Neuron (in vitro differentiated cells): Measurements from ENCODE around the gene KCTD11.
A peak's percentile ranks its signal among the peaks of the same experiment; 100 is the strongest.

Experiments used
- H2AFZ ChIP-seq: one replicate; pipeline ENCODE4 v1.6.1; 2013; ENCODE audit warnings: low read depth, mild to moderate bottlenecking, inconsistent platforms, low read length, moderate library complexity
- H3K27me3 ChIP-seq: one replicate; pipeline ENCODE4 v1.6.1; 2013; ENCODE audit warnings: low read length; ENCODE audit not compliant: insufficient read depth
- H3K36me3 ChIP-seq: one replicate; pipeline ENCODE4 v1.6.1; 2013; ENCODE audit warnings: low read length; ENCODE audit not compliant: insufficient read depth
- H3K4me1 ChIP-seq: one replicate; pipeline ENCODE4 v1.6.1; 2013; ENCODE audit warnings: low read length; ENCODE audit not compliant: insufficient read depth
- H3K4me3 ChIP-seq: 2 replicates; pipeline ENCODE4 v1.5.1; 2013; ENCODE audit warnings: mild to moderate bottlenecking, low read length, moderate library complexity
- H3K9me3 ChIP-seq: one replicate; pipeline ENCODE4 v1.6.1; 2013; ENCODE audit warnings: low read length

Gene KCTD11

GRCh38 chr17:7351665-7352502, at the start of gene KCTD11:
KCTD11 (plus strand) TSS chr17:7352162.
- peak within 1 kb of the TSS; percentile 68 for H3K4me3 ChIP-seq
- H3K4me1 ChIP-seq = peaks cover 62% of the 10 kb centered on the region
- no peaks in the 10 kb centered on the region for H3K27me3 ChIP-seq
- H2AFZ ChIP-seq = peak within 1 kb of the TSS; percentile 9
- H3K36me3 ChIP-seq = no peaks in the 10 kb centered on the region
- no peaks in the 10 kb centered on the region for H3K9me3 ChIP-seq

- Histone ChIP-seq H3K36me3 (no peaks in the 10 kb centered on the region), H2AFZ (no peak overlapping the region), H3K4me1 (peaks cover 5% of the 10 kb centered on the region), H3K27me3 (peaks cover 9% of the 10 kb centered on the region), H3K4me3 (no peak overlapping the region), H3K9me3 (no peaks in the 10 kb centered on the region)
These were observed 47.8 kb upstream of the KCTD11 start for GRCh38 chr17:7304179-7304578.

- Histone ChIP-seq H3K4me1 (peaks cover 7% of the 10 kb centered on the region), H3K9me3 (no peaks in the 10 kb centered on the region), H2AFZ (peak within 1 kb of the TSS; percentile 58), H3K4me3 (peak within 1 kb of the TSS; percentile 90), H3K27me3 (no peaks in the 10 kb centered on the region), H3K36me3 (peaks cover 22% of the 10 kb centered on the region)
These were observed 44.9 kb upstream of the KCTD11 start, which contains the start of gene EIF5A for GRCh38 chr17:7306911-7307685. EIF5A (plus strand) TSS chr17:7307628; CDS start chr17:7309636, 2,008 bp downstream.

GRCh38 chr17:7307686-7308624, 44.0 kb upstream of the KCTD11 start:
- Histone ChIP-seq H3K36me3 (peaks cover 29% of the 10 kb centered on the region), H3K27me3 (no peaks in the 10 kb centered on the region), H3K4me1 (peaks cover 10% of the 10 kb centered on the region), H3K4me3 (peak overlapping the region; percentile 90), H2AFZ (no peak overlapping the region), H3K9me3 (no peaks in the 10 kb centered on the region)

- H3K36me3 ChIP-seq = peaks cover 38% of the 10 kb centered on the region
- no peaks in the 10 kb centered on the region for H3K9me3 ChIP-seq
- peak overlapping the region; percentile 90 for H3K4me3 ChIP-seq
- peaks cover 13% of the 10 kb centered on the region for H3K4me1 ChIP-seq
- no peak overlapping the region for H2AFZ ChIP-seq
- no peaks in the 10 kb centered on the region for H3K27me3 ChIP-seq
These were observed 43.1 kb upstream of the KCTD11 start for GRCh38 chr17:7308625-7309433.

- Histone ChIP-seq H3K9me3 (no peaks in the 10 kb centered on the region), H3K4me1 (peaks cover 20% of the 10 kb centered on the region), H3K4me3 (peak overlapping the region; percentile 90), H3K27me3 (no peaks in the 10 kb centered on the region), H2AFZ (no peak overlapping the region), H3K36me3 (peaks cover 41% of the 10 kb centered on the region)
These were observed 42.3 kb upstream of the KCTD11 start for GRCh38 chr17:7309628-7310027.

- Histone ChIP-seq H3K4me1 (peaks cover 30% of the 10 kb centered on the region), H2AFZ (no peak overlapping the region), H3K27me3 (no peaks in the 10 kb centered on the region), H3K9me3 (no peaks in the 10 kb centered on the region), H3K36me3 (peaks cover 48% of the 10 kb centered on the region), H3K4me3 (no peak overlapping the region)
These were observed 40.8 kb upstream of the KCTD11 start for GRCh38 chr17:7311110-7311705.

GRCh38 chr17:7312432-7313087, 39.4 kb upstream of the KCTD11 start:
- Histone ChIP-seq H3K4me1 (peaks cover 30% of the 10 kb centered on the region), H3K9me3 (no peaks in the 10 kb centered on the region), H2AFZ (no peak overlapping the region), H3K27me3 (no peaks in the 10 kb centered on the region), H3K4me3 (no peak overlapping the region), H3K36me3 (peaks cover 58% of the 10 kb centered on the region)

- peaks cover 30% of the 10 kb centered on the region for H3K4me1 ChIP-seq
- H3K9me3 ChIP-seq = no peaks in the 10 kb centered on the region
- peaks cover 65% of the 10 kb centered on the region for H3K36me3 ChIP-seq
- H3K4me3 ChIP-seq = peak overlapping the region; percentile 5
- H2AFZ ChIP-seq = no peak overlapping the region
- H3K27me3 ChIP-seq = no peaks in the 10 kb centered on the region
These were observed 38.7 kb upstream of the KCTD11 start for GRCh38 chr17:7313088-7313889.

GRCh38 chr17:7313890-7314718, 37.9 kb upstream of the KCTD11 start:
- Histone ChIP-seq H2AFZ (no peak overlapping the region), H3K4me1 (peaks cover 26% of the 10 kb centered on the region), H3K4me3 (peak overlapping the region; percentile 92), H3K36me3 (peaks cover 73% of the 10 kb centered on the region), H3K27me3 (no peaks in the 10 kb centered on the region), H3K9me3 (no peaks in the 10 kb centered on the region)
